Prostate gland (tissue), 2 donors: Measurements from ENCODE around the gene ARHGAP45.

ENCODE experiments used
- CTCF ChIP-seq, 4 experiments: fragments of 200-600 bp in 2 of 4; fragments of 450-650 bp in 2 of 4; sonication (generic) in 2 of 4; IDR thresholded peaks; 1 replicate in 3 of 4; 2 replicates in 1 of 4; pipeline ENCODE4 v1.5.1; 2016 to 2019; ENCODE audit warnings: antibody characterized with exemption in 4 of 4, mild to moderate bottlenecking in 2 of 4, moderate library complexity in 2 of 4
- POLR2A ChIP-seq: fragments of 450-650 bp; IDR thresholded peaks from one replicate; pipeline ENCODE4 v1.6.1; 2016; ENCODE audit warnings: antibody characterized with exemption, mild to moderate bottlenecking
- POLR2AphosphoS5 ChIP-seq: sonication (generic); formaldehyde crosslinking; IDR thresholded peaks from one replicate; pipeline ENCODE4 v1.6.1; 2017; ENCODE audit warnings: antibody characterized with exemption

- TF ChIP-seq POLR2A = no peak
- TF ChIP-seq CTCF (IDR thresholded peaks at IDR 0.05) = no peak
- TF ChIP-seq POLR2AphosphoS5 = no peak
These were observed 58.9 kb downstream of the ARHGAP45 start for GRCh38 chr19:1125601-1126467.
